Skeletal muscle tissue (tissue), 4 donors: ENCODE results near the gene TTLL11. TPM values are rescaled to one million over a fixed set of nuclear protein-coding genes. Genes with fewer than 3 reads are reported as not detected.

ENCODE experiments used
- H3K27ac ChIP-seq: one replicate; pipeline ENCODE4 v1.7.0; 2013; ENCODE audit warnings: mild to moderate bottlenecking, low read depth, low read length, inconsistent platforms
- H3K27me3 ChIP-seq, 3 donors: one replicate each; pipeline ENCODE4 v1.7.0; 2013; ENCODE audit warnings: low read length in 3 of 3; ENCODE audit not compliant: control insufficient read depth in 3 of 3, insufficient read depth in 3 of 3
- H3K36me3 ChIP-seq, 3 donors: one replicate each; pipeline ENCODE4 v1.7.0; 2013; ENCODE audit warnings: low read length in 3 of 3; ENCODE audit not compliant: control insufficient read depth in 3 of 3, insufficient read depth in 3 of 3
- H3K4me1 ChIP-seq, 3 donors: one replicate each; pipeline ENCODE4 v1.7.0; 2013; ENCODE audit warnings: low read length in 3 of 3, mild to moderate bottlenecking in 3 of 3; ENCODE audit not compliant: control insufficient read depth in 3 of 3, insufficient read depth in 3 of 3
- H3K4me3 ChIP-seq, 3 donors: one replicate each; pipeline ENCODE4 v1.7.0; 2013; ENCODE audit warnings: low read length in 3 of 3
- H3K9ac ChIP-seq, 3 donors: one replicate each; pipeline ENCODE4 v1.7.0; 2013; ENCODE audit warnings: low read length in 3 of 3, mild to moderate bottlenecking in 3 of 3, moderate library complexity in 2 of 3, low read depth in 1 of 3
- H3K9me3 ChIP-seq, 3 donors: one replicate each; pipeline ENCODE4 v1.7.0; 2013; ENCODE audit warnings: low read length in 3 of 3; ENCODE audit not compliant: control insufficient read depth in 3 of 3
- total RNA-seq: library from RNA; depleted of rRNA; stranded (reverse); fragments of >200 nt; gene quantifications from one replicate; pipeline ENCODE4 v1.2.3, GENCODE V29; 2014
- donor health status: Osteomylitis.

Gene TTLL11
- total RNA-seq, 1 donor from 2014 or later = 13.0 TPM

- H3K27ac ChIP-seq = no peak overlapping the region
- H3K9me3 ChIP-seq = no peaks in the 10 kb centered on the region
- H3K36me3 ChIP-seq = peaks cover 25 to 30% (median 27%) of the 10 kb centered on the region in 3 donors
- no peaks in the 10 kb centered on the region for H3K4me1 ChIP-seq
- no peak overlapping the region for H3K9ac ChIP-seq
- H3K4me3 ChIP-seq = no peak overlapping the region
- H3K27me3 ChIP-seq = no peaks in the 10 kb centered on the region
These were observed 306.1 kb downstream of the TTLL11 start for GRCh38 chr9:121786998-121787422.

DNA sequence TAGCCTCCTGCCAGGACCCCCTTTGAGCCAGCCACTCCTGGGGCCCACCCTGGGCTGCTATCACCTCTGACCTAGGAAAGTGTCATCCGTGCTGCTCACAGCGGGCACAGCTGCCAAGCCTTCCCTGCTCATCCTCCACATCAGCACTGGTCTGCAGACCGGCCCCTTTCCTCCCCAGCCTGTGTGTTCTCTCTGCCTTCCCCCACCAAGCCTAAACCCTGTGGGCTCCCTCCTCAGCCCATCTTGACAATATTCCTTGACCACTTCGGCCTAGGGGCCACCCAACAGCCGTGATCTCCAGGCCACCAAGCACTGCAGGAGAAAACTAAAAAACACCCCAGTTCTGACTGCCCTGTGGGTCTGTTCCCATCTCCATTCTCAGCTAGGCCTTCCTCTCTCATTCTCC, 306.6 kb downstream of the TTLL11 start:
- H3K36me3 ChIP-seq = peaks cover 29 to 34% (median 31%) of the 10 kb centered on the region in 3 donors
- H3K9me3 ChIP-seq = no peaks in the 10 kb centered on the region
- no peak overlapping the region for H3K27ac ChIP-seq
- H3K27me3 ChIP-seq = no peaks in the 10 kb centered on the region
- no peak overlapping the region for H3K9ac ChIP-seq
- H3K4me1 ChIP-seq = no peaks in the 10 kb centered on the region
- H3K4me3 ChIP-seq = no peak overlapping the region

DNA sequence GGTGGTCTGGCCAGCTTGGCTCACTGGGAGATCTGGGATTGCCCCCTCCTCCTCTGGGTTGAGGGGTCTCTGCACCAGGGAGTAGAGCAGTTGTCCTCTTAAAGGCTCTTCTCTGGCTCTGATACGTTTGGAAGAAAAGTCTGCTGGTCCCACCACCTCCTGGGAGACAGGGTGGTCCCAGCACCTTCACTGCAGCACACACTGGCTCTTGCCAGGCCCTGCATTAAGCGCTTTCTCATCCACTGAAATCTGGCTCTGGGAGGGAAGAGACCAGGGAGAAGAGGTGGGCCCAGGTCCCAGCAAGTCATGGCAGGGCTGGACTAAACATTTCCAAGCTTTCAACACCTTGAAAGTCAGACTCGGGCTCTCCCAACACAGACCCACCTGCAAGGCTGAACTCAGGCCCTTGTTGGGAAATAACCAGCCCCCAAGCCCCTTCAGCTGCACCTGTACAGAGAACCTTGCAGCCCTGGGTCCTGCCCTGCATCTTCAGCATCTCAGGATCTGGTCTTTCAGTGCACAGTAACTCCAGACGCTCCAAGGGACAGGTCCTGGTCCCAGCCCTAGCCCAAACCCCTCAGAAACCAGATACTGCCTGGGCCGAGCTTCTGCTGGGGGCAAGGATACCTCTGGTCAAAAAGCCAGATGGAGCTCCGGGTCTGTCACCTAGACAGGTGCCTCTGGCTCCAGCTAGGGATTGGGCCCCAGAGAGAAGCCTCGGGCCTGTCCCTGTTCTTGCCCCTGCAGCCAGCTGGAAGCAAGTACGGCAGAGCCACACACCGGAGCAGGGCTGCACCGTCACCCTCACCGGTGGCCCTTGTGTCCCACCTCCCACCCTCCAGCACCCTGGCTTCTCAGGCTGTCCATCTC, 307.2 kb downstream of the TTLL11 start:
- Histone ChIP-seq H3K9me3 (no peaks in the 10 kb centered on the region), H3K27ac (no peak overlapping the region), H3K4me3 (no peak overlapping the region), H3K9ac (no peak overlapping the region), H3K4me1 (no peaks in the 10 kb centered on the region), H3K36me3 (peaks cover 36 to 41% (median 38%) of the 10 kb centered on the region in 3 donors), H3K27me3 (no peaks in the 10 kb centered on the region)

GRCh38 chr9:121784731-121785411, 308.2 kb downstream of the TTLL11 start:
- H3K4me1 ChIP-seq = peaks cover 0 to under 1% (median 0%) of the 10 kb centered on the region in 3 donors
- no peaks in the 10 kb centered on the region for H3K27me3 ChIP-seq
- H3K36me3 ChIP-seq = peaks cover 42 to 47% (median 42%) of the 10 kb centered on the region in 3 donors
- no peak overlapping the region for H3K9ac ChIP-seq
- H3K27ac ChIP-seq = no peak overlapping the region
- H3K4me3 ChIP-seq = no peak overlapping the region
- no peaks in the 10 kb centered on the region for H3K9me3 ChIP-seq

DNA sequence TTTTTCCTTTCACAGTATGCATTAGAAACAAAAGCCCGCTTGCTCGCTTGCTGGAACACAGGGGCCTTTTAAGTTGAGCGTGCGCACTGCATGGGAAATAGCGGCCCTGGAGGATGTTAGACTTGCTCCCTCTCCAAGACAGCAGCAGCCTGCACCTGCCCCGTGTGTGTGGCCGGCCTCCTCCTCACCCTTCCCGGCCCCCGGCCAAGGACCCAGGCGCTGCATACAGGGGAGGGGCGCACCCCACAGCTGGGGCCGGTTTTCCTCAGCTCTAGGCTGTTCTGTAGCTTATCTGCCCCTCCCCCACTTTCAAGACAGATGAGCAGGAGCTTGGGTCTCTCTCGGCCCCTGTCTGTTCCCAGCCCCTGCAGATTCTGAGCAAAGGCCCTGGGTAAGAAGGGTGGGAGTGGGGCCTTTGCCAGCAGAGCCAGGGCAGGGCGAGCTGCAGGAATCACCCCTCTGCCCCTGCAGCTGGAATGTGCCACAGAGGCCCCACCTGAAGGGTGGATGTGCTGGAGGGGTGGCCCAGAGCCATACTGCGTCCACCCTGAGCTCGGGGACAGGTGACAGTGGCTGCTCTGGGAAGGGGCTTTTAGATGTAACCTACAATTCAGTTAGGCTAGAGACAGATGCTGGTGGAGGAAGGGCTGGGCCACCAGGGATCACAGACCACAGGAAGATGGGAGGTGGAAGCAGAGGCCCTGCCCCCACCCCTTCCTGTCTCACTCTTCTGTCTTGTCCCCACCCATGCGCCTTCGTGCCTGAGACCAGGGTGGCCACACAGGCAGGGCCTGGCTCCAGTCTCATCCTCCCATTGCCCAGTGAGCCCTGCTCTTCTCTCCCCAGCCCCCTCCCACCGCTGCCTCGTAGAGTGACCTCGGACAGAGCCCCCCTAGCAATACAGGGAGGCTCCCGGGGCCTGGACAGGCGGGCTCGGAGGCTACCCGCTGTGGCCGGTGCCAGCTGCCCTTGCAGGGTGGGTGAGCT, 309.3 kb downstream of the TTLL11 start:
- H3K36me3 ChIP-seq = peaks cover 42 to 51% (median 42%) of the 10 kb centered on the region in 3 donors
- H3K4me1 ChIP-seq = peaks cover 0 to 6% (median 5%) of the 10 kb centered on the region in 3 donors
- no peak overlapping the region for H3K27ac ChIP-seq
- no peaks in the 10 kb centered on the region for H3K9me3 ChIP-seq
- no peak overlapping the region for H3K4me3 ChIP-seq
- no peaks in the 10 kb centered on the region for H3K27me3 ChIP-seq
- H3K9ac ChIP-seq = no peak overlapping the region

DNA sequence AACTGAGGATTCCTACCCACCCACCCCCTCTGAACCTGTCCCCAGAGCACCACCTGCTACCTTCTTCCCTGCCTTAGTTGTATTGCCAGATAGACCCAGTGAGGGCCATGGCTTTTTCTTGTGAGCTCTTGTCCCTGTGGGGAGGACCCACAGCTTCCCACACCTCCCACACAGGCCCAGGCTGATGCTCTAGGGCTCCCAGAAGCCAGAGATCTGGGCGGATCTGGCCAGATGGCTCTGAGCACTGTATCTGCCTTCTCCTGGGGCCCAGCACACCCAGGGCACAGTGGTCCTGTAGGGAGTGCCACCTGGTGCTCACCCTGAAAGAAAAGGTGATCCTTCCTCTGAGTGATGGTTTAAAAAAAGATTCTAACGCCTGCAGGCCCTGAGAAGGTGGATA, 310.0 kb downstream of the TTLL11 start:
- peaks cover 0 to 6% (median 5%) of the 10 kb centered on the region in 3 donors for H3K4me1 ChIP-seq
- no peak overlapping the region for H3K9ac ChIP-seq
- peaks cover 42 to 57% (median 42%) of the 10 kb centered on the region in 3 donors for H3K36me3 ChIP-seq
- H3K9me3 ChIP-seq = no peaks in the 10 kb centered on the region
- H3K27ac ChIP-seq = no peak overlapping the region
- no peak overlapping the region for H3K4me3 ChIP-seq
- no peaks in the 10 kb centered on the region for H3K27me3 ChIP-seq

DNA sequence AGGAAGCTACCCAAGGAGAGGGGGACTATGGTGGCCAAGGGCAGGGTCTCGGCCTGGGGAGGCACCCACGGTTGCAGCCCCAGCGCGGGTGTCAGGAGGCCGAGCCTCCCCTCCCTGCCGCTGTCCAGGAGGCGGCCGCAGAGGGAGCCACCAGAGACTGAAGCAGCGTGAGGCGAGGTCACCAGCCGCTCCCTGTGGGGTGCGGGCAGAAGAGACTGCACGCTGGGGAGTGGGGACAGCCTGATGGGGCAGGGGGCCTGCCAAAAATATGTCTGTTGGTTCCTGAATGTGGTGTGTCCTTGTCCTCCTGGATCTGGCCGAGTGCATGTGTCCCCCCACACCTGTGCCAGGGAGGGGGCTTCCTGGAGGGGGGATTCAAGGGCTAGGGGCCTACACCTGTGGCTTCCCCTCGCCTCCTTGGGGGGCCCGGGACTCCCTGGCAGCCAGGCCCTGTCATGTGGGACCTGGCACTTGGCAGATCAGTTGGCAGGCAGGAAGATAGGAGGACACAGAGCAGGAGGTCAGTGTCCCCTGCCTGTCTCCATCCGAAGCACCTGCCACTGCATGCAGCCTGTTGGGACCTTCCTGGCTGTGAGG, 310.5 kb downstream of the TTLL11 start:
- H3K9me3 ChIP-seq = no peaks in the 10 kb centered on the region
- peaks cover 42 to 60% (median 43%) of the 10 kb centered on the region in 3 donors for H3K36me3 ChIP-seq
- H3K27ac ChIP-seq = no peak overlapping the region
- H3K4me3 ChIP-seq = no peak overlapping the region
- no peak overlapping the region for H3K9ac ChIP-seq
- peaks cover 0 to 6% (median 5%) of the 10 kb centered on the region in 3 donors for H3K4me1 ChIP-seq
- no peaks in the 10 kb centered on the region for H3K27me3 ChIP-seq

- Histone ChIP-seq H3K36me3 (peaks cover 47 to 66% (median 50%) of the 10 kb centered on the region in 3 donors), H3K27ac (no peak overlapping the region), H3K4me1 (peaks cover 0 to 6% (median 5%) of the 10 kb centered on the region in 3 donors), H3K4me3 (no peak overlapping the region), H3K9ac (peak overlapping the region in 1 of 3 donors; percentile 33), H3K9me3 (no peaks in the 10 kb centered on the region), H3K27me3 (no peaks in the 10 kb centered on the region)
These were observed 311.2 kb downstream of the TTLL11 start for GRCh38 chr9:121781701-121782464.
